NAMALWA (cell line): ENCODE results near the gene SHC1.

Experiments used
- DNase-seq: peaks from one replicate; pipeline ENCODE4 v3.0.0-alpha.2; 2015; ENCODE audit warnings: low spot score

SHC1 gene

DNA sequence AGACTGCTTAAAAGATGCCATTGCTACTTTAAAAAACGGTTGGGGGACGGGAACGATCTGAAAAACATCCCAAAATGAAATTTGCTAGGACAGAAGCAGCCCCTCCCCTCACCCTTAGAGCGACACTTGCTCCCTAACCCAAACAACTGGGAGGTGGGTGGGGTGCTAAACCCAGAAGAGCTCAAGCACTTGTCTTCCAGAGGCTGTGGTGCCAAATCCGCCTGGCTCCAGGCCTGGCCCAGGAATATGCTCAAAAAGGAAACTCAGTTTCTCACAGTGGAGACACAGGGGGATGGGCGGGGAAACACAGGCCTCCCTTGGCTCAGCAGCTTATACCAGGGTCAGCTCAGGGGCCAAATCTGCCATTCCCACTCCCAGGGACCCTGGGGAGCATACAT, 14.0 kb downstream of the SHC1 start:
- DNase-seq: no peak

GRCh38 chr1:154955718-154956543, 14.6 kb downstream of the SHC1 start, which contains the start of gene PBXIP1:
PBXIP1 (minus strand) TSS chr1:154956099; CDS start chr1:154953721, 2,378 bp downstream.
- peak; percentile 99 for DNase-seq

GRCh38 chr1:154955039-154955717, 15.4 kb downstream of the SHC1 start:
- DNase-seq: peak; percentile 99

- DNase-seq: no peak
Observed at GRCh38 chr1:154954541-154954940, 16.0 kb downstream of the SHC1 start.

- DNase-seq: peak; percentile 55
Observed at GRCh38 chr1:154953611-154954038, 16.9 kb downstream of the SHC1 start.

GRCh38 chr1:154952664-154953063, 17.9 kb downstream of the SHC1 start:
- no peak for DNase-seq

- no peak for DNase-seq
Observed at GRCh38 chr1:154951901-154952657, 18.5 kb downstream of the SHC1 start.

- no peak for DNase-seq
Observed at GRCh38 chr1:154948079-154948478, 22.5 kb downstream of the SHC1 start.

GRCh38 chr1:154945962-154946850, 24.3 kb downstream of the SHC1 start:
- DNase-seq: no peak

DNA sequence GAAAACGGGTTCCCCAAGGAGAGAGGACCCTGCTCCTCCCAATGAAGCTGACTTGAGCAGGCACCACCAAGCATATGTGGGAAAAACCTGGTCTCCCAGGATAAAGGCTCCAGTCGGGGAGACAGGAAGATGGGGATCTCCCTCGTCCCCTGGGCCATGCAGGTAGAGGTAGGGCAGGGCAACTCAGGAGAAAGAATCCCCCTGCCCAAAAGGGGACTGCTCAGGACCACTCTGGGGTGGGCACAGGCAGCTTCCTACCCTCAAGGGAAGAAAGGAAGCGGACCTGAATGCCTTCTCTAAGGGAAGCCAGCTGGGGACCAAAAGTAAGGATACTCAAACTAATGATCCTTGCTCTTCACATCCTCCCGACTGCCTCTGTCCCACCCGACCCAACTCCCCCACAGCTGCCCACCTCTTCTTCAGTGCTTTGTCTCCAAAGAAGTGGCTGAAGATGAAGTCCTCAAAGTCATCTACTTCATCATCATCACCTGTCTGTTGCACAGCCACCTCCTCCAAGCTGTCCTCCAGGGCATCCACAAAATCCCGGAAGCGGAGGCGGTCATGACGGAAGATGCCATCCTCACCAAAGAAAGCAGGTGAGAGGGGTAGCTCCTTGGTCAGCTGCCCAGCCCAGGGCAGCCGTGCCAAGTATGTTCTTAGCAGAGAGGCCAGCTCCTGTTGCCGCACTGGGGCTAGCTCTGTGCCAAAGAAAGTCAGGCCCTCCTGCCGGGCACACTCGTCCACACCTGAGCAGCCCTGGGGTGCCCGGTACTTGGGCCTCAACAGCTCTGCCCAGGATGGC, 25.2 kb downstream of the SHC1 start:
- DNase-seq: no peak

DNA sequence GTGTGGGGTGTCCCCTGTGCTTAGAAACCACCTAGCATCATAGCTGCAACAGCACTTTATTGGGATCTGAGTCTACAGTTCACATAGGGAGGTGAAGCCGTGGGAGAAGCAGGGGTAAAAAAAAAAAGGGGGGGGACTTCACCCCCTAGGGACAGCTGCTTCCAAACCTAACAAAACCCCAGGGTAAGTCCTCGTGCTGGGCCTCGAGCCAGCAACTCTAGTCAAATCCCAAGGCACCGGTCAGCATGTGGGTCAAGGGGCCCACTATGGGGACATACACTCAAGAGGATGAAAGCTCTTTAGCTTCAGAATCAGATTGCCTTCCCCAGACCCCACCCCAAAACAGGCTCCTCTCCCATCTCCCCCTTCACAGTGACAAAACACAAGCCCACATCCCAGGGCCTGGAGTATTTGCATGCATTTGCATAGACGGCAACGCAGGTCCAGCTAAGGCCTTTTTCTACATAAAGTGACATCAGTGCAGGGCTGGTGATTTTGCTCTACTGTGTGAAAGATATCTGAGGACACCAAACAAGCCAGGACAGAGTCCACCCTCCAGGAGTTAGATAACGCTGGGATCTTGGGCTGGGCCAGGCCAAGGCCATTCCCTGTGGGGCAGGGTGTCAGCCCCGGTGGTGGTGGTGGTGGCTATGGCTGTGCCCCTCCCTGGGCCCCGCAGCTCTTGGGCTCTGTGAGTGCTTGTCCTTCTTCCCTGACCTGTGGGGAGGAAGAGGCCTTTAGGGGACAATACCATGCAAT, 26.0 kb downstream of the SHC1 start:
- peak; percentile 86 for DNase-seq

DNA sequence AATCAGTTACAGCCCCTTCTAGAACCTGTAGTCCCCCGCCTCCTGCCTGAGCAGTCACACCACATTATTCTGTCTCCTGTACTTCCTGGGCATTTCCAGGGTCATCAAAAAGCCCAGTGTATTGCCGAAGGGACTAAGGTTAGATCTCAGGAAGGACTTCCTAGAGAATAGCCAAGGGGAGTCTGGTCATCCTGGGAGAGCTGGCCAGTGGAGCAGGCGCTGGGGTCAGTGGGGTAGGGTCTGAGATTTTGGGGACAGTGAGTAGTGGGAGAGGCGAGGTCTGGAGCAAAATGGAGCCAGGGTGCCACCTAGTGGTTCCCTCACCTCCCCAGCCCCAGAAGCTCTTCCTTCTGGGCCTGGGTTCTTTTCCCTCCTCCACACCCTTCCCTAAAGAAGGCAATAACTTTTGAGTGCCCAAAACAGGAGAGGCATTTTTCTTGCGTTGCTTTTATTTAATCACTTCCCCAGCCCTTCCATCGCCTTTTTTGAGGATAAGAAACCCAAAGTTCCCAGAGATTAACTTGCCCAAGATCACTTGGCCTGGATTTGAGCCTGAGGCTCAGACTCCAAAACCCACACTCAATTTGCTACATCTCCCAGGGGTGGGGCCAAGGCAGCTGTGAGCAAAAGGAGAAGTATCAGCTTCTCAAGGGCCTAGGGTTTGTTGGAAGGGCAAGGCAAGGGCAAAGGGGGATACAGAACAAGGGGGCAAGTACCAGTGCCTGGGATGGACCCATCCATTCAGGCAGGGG, 26.7 kb downstream of the SHC1 start:
- peak; percentile 95 for DNase-seq

GRCh38 chr1:154941333-154942013, 29.1 kb downstream of the SHC1 start:
- no peak for DNase-seq

GRCh38 chr1:154940651-154941194, 29.8 kb downstream of the SHC1 start:
- DNase-seq: no peak

DNA sequence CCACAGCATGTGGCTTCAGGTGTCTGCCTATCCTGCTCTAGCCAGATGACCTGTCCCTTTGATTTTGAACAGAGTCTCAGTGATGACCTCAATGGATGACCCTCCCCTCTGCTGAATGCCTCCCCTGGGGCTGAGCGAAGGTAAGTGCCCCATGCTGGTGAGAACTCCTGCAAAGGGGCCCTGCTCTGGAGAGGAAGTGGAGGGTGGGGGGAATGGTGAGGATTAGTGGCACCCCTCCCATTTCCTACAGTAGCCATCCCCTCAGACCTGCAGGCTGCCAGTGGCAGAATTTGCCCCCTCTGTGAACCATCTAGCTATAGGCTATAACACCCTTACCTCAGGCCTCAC, 30.4 kb downstream of the SHC1 start:
- no peak for DNase-seq

- DNase-seq: no peak
Observed at GRCh38 chr1:154938604-154939399, 31.7 kb downstream of the SHC1 start.

- no peak for DNase-seq
Observed at GRCh38 chr1:154937988-154938386, 32.6 kb downstream of the SHC1 start.
